LNCaP clone FGC (cell line): Measurements from ENCODE around the gene CCNT1.
A peak's percentile ranks its signal among the peaks of the same experiment; 100 is the strongest.

Experiments used
- DNase-seq: peaks from one replicate; pipeline ENCODE4 v3.0.0-alpha.2; 2011; ENCODE audit warnings: low read depth
- H3K4me3 ChIP-seq: 2 replicates; pipeline ENCODE4 v1.5.1; 2011; ENCODE audit warnings: mild to moderate bottlenecking, low read depth, low read length, control low read depth
- CTCF ChIP-seq: IDR thresholded peaks from 2 replicates; pipeline ENCODE4 v1.5.1; 2012; ENCODE audit warnings: mild to moderate bottlenecking; ENCODE audit not compliant: control insufficient read depth, insufficient read depth; ENCODE audit errors: extremely low read depth

CCNT1 gene

GRCh38 chr12:48716493-48717251 is at the start of gene CCNT1:
Gene CCNT1 (minus strand): TSS chr12:48716707. CDS start chr12:48716675, 32 bp downstream.
- peak; percentile 100 for DNase-seq
- no peak for TF ChIP-seq CTCF
- peak within 1 kb of the TSS; percentile 79 for H3K4me3 ChIP-seq

GRCh38 chr12:48765753-48766162 is 49.3 kb upstream of the CCNT1 start:
- DNase-seq, result no peak
- no peak overlapping the region for H3K4me3 ChIP-seq
- no peak for TF ChIP-seq CTCF

- no peak for DNase-seq
- TF ChIP-seq CTCF, result no peak
- H3K4me3 ChIP-seq, result no peak overlapping the region
Measured at GRCh38 chr12:48764521-48764920, 48.0 kb upstream of the CCNT1 start.

- no peak for DNase-seq
- no peak overlapping the region for H3K4me3 ChIP-seq
- no peak for TF ChIP-seq CTCF
Measured at GRCh38 chr12:48758737-48759136, 42.2 kb upstream of the CCNT1 start.

GRCh38 chr12:48758186-48758585 is 41.7 kb upstream of the CCNT1 start:
- no peak for TF ChIP-seq CTCF
- no peak for DNase-seq

GRCh38 chr12:48750769-48751356 is 34.4 kb upstream of the CCNT1 start:
- no peak for TF ChIP-seq CTCF
- no peak overlapping the region for H3K4me3 ChIP-seq
- no peak for DNase-seq

More at GRCh38 chr12:48758186-48758585, 41.7 kb upstream of the CCNT1 start:
- no peak overlapping the region for H3K4me3 ChIP-seq
